NCI-H128 (cell line): ENCODE results near the gene SPDYA.
"Not testable (repeated sequence)": the region's sequence is repeated elsewhere in the genome, so short reads cannot be mapped to it uniquely, and the experiment has no call there.

Experiments
- DNase-seq: peaks from one replicate; lab custom pipeline; 2025; ENCODE audit not compliant: unreplicated experiment; lab: John Stamatoyannopoulos, UW

The SPDYA gene

GRCh38 chr2:28810384-28811285 lies at the start of gene SPDYA:
Gene SPDYA, plus strand, starts transcription at chr2:28810834. Its CDS starts 5,181 bp downstream, at chr2:28816015.
- DNase-seq = no peak

DNA sequence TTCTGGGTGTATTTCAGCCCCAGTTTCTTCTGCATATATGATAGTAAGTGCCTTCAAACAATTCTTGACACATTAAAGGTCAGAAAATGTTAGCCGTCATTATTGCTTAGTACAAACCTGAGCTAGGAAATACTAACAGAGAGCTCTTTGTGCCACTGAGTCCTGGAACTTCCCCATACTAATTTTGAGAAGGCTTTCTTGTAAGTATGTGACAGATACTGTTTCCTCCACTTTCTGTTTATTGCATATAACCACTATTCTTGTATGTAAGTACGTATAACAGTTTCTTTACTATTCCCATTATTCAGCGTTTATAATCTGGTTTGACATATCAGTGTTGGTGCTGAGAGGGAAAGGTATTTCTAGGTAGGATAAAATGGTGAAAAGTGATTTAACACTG lies 49.2 kb upstream of the SPDYA start:
- DNase-seq = no peak

DNA sequence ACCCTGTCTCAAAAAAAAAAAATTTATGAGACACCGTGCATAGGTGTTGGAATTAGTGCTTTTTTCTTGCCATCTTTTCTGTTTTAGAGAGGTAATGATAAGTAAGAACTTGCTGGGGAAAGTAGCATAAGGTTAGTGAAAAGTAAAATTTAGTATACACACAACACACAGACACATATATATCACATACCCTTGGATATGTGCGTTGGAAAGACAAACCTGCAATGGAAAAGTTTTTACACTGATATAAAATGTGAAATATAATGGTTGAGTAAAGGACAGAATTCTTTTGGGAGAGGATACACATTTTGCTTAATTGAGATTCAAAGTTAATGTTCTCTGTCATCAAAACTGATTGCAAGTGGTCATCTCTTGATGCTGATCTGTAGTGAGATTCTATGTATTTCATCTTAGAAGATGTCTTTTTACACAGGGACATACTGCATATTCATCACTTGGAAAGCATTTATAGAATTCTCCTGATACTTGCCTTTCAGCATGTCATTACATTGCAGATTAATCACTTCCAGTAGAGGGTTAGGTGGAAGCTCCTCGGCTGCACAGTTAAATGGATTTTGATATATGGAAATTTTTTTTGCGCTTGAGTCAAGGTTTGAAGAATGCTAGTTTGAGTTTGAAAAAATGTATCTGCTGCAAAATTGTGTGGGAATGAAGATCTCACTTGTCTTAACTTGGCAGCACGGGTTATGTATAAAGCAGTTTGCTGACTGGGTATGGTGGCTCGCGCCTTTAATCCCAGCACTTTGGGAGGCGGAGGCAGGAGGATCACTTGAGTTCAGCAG lies 45.5 kb upstream of the SPDYA start:
- no peak for DNase-seq

DNA sequence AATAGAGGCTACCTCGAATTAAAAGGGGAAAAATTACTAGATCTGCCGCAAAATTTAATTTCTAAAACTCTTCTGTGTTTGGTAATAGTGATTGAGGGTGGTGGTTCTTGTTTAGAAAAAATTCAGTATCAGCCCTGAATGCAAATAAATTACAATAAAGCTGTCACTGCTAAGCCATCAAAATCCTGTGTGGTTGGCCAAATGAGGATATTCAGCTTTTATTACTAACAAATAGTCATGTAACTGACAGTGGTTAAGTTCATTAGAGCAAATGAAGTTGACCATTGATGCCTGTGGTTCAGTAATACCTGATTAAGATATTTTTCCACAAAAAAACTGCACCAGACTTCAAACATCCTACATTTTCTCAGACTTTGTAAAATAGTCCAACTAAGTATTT lies 44.6 kb upstream of the SPDYA start:
- no peak for DNase-seq

GRCh38 chr2:28767337-28767736 lies 43.3 kb upstream of the SPDYA start:
- no peak for DNase-seq

DNA sequence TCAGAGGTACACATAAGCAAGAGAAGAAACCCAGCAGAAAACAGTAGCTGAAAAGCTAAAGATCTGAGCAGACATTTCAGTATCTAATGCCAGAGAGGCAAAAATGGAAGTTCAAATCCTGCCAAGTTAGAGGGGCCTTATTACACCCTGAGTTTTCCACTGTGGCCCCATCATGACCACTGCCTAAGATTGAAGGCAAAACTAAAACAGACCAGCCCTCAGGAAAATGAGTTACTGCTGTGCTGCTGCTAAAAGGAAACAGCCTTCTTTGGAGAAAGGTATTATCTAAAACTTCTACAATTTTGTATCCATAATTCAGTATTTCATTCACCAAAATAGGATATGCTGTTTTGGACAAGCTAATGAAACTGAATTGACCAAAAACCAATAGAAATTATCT lies 42.2 kb upstream of the SPDYA start:
- DNase-seq = no peak

- no peak for DNase-seq
These were observed 41.7 kb upstream of the SPDYA start for GRCh38 chr2:28768952-28769351.

DNA sequence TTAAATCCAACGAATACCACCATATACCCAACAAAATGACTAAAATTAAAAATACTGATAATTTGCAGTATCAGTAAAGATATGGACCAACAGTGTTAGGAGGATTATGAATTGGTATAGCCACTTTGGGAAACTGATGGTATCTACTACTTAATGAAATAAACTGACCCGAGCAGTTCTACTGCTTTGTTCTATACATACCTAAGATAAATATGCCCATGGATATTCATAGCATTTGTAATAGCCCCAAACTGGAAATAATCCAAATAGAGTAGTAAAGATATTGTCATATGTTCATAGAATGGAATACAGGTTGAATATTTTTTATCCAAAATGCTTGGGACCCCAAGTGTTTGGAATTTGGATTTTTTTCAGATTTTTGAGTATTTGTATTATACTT lies 38.3 kb upstream of the SPDYA start:
- DNase-seq = no peak

DNA sequence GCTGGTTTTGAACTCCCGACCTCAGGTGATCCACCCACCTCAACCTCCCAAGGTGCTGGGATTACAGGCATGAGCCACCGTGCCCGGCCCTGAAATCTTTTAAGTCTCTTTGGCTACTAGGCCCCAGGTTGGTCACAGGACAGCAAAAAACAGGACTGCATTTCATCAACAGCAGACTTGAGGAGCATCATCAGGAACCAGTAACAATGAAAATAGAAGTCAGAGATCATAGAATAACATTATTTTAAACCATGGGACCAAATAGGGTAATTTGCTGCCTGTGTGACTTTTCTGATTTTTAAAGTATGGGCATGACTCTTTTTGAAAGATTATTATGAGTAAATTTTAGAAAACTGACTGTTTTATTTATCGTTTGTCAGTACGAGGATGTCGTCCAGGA lies 34.2 kb upstream of the SPDYA start:
- no peak for DNase-seq

DNA sequence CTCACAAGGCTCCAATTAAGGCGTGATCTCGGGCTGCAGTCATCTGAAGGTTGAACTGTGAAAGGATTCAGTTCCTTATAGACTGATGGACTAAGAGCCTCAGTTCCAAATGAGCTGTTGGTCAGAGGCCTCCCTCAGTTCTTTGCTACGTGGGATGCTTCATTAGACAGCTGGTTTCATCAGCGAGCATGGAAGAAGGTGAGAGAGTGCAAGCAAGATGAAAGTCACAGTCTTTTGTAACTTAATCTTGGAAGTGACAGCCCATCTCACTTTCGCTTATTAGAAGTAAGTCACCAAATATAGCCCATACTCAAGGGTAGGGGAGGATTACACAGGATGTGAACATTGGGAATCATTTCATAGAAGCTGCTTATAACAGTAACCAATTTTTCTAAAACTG lies 32.2 kb upstream of the SPDYA start:
- no peak for DNase-seq

DNA sequence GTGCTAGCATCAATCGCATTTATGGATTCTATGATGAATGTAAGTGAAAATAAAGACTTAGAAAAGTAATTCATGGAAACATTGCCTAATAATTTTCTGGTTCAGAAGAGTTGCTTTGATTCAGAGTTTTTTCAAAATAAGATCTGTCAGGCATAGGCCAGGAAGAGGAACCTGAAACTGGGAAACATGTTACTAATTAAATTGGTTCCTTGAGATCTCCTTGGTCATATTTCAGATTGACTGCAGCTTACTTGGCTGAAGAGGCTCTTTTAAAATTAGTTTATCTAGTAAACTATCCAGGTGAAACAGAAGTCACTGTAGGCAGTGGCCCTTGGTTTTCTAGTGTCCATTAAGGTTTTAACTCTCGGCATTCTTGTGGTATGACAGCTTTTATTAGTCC lies 31.6 kb upstream of the SPDYA start:
- no peak for DNase-seq

GRCh38 chr2:28780496-28780895 lies 30.1 kb upstream of the SPDYA start:
- no peak for DNase-seq

- DNase-seq = no peak
These were observed 28.2 kb upstream of the SPDYA start for GRCh38 chr2:28782423-28782822.

- not testable (repeated sequence) for DNase-seq
These were observed 26.1 kb upstream of the SPDYA start for GRCh38 chr2:28784570-28784969.

GRCh38 chr2:28796620-28797019 lies 14.0 kb upstream of the SPDYA start:
- no peak for DNase-seq

DNA sequence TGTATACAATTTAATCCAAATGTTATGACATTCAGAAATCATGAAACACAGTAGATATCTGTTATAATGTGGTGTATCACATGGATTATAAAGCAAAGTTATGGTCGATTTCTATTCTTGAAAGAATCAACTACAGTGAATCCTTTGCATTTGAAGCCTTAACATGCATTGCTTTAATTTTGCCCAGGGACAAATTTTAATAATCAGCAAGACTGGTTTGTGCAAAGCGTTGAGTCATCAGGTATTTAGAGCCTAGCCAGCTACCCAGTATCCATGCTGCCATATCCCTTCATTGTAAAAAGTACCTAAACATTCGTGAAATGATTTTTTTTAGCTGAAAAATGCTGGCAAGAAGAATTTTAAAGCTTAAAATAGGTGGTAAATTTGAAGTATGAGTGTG lies 8.9 kb upstream of the SPDYA start:
- DNase-seq = no peak

- DNase-seq = no peak
These were observed 7.6 kb upstream of the SPDYA start for GRCh38 chr2:28802975-28803429.

GRCh38 chr2:28809927-28810326 lies 707 bp upstream of the SPDYA start:
- no peak for DNase-seq

- no peak for DNase-seq
These were observed 7.4 kb downstream of the SPDYA start for GRCh38 chr2:28818053-28818452.

- DNase-seq = no peak
These were observed 10.8 kb downstream of the SPDYA start for GRCh38 chr2:28821295-28821958.

GRCh38 chr2:28822036-28822435 lies 11.4 kb downstream of the SPDYA start:
- DNase-seq = no peak

- DNase-seq = no peak
These were observed 13.6 kb downstream of the SPDYA start for GRCh38 chr2:28824207-28824606.
